Skin of body (tissue), 2 donors: ENCODE measurements around the gene TJP3. TPM values are rescaled to one million over a fixed set of nuclear protein-coding genes. Genes with fewer than 3 reads are reported as not detected.
"Not testable (repeated sequence)": the region's sequence is repeated elsewhere in the genome, so short reads cannot be mapped to it uniquely, and the experiment has no call there.

Experiments
- DNase-seq: peaks from one replicate; lab custom pipeline; 2025; lab: John Stamatoyannopoulos, UW
- total RNA-seq: library from RNA; depleted of rRNA; stranded (reverse); fragments of >200 nt; gene quantifications from one replicate; pipeline ENCODE4 v1.2.3, GENCODE V29; 2014

The TJP3 gene
- total RNA-seq, 1 donor from 2014 or later: 1.2 TPM

- no peak for DNase-seq
Measured at GRCh38 chr19:3745363-3746045, 37.3 kb downstream of the TJP3 start.

GRCh38 chr19:3746371-3747056 is 38.3 kb downstream of the TJP3 start:
- DNase-seq: no peak

- DNase-seq: no peak
Measured at GRCh38 chr19:3748965-3749364, 40.8 kb downstream of the TJP3 start.

- DNase-seq: no peak
Measured at GRCh38 chr19:3750211-3750610, 42.0 kb downstream of the TJP3 start.

GRCh38 chr19:3751236-3751635 is 43.1 kb downstream of the TJP3 start:
- DNase-seq: no peak

- no peak for DNase-seq
Measured at GRCh38 chr19:3752492-3752891, 44.3 kb downstream of the TJP3 start.

- no peak for DNase-seq
Measured at GRCh38 chr19:3753631-3754410, 45.6 kb downstream of the TJP3 start.

- DNase-seq: not testable (repeated sequence)
Measured at GRCh38 chr19:3757705-3758104, 49.5 kb downstream of the TJP3 start.

- not testable (repeated sequence) for DNase-seq
Measured at GRCh38 chr19:3758297-3758696, 50.1 kb downstream of the TJP3 start.

- no peak for DNase-seq
Measured at GRCh38 chr19:3759482-3760254, 51.5 kb downstream of the TJP3 start.

GRCh38 chr19:3760871-3761361 is 52.7 kb downstream of the TJP3 start:
- no peak for DNase-seq

GRCh38 chr19:3761382-3762129 is 53.4 kb downstream of the TJP3 start, which contains the start of gene APBA3:
TSS of gene APBA3 (minus strand) at chr19:3761692. CDS start at chr19:3760264, 1,428 bp downstream.
- DNase-seq: peak; percentile 46

- DNase-seq: no peak
Measured at GRCh38 chr19:3762130-3762473, 53.9 kb downstream of the TJP3 start.

- DNase-seq: peak; percentile 99
Measured at GRCh38 chr19:3762501-3763459, 54.6 kb downstream of the TJP3 start, which contains the start of gene MRPL54. TSS of gene MRPL54 (plus strand) at chr19:3762682. CDS start at chr19:3762701, 19 bp downstream.

GRCh38 chr19:3765121-3765520 is 56.9 kb downstream of the TJP3 start:
- no peak for DNase-seq

GRCh38 chr19:3765757-3766156 is 57.6 kb downstream of the TJP3 start:
- not testable (repeated sequence) for DNase-seq

GRCh38 chr19:3766520-3766919 is 58.3 kb downstream of the TJP3 start:
- no peak for DNase-seq

- DNase-seq: no peak
Measured at GRCh38 chr19:3767050-3767449, 58.9 kb downstream of the TJP3 start.

- DNase-seq: no peak
Measured at GRCh38 chr19:3768015-3768747, 60.0 kb downstream of the TJP3 start.
